ENCODE measurements around the gene NOX5. TPM values are rescaled to one million over a fixed set of nuclear protein-coding genes. Genes with fewer than 3 reads are reported as not detected.

The NOX5 gene
- total and polyA plus RNA-seq, 2 of the 13 experiments (the other 11 are each of a cell fraction or from before 2014, with no cell fraction given) = not detected

DNA sequence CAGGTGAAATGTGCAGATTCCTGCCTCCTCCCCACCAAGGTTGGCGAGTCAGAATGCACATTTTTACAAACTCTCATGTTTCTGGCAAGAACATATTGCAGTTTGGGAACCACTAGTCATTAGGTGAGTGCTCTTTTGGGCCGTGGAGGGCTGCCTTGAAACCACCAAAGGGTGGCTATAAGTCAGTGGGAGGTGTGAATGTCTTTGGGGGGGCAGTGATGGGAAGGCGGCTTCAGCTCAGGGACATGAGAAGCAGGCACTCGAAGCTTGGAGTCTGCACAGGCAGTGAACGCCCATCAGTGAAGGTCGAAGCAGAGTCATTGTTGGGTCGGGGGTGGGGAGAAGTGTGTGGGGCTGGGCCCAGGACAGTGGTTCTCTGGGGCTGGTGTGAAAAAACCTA, 1.1 kb downstream of the NOX5 start (continued):
- TF ChIP-seq, protein P1, sequence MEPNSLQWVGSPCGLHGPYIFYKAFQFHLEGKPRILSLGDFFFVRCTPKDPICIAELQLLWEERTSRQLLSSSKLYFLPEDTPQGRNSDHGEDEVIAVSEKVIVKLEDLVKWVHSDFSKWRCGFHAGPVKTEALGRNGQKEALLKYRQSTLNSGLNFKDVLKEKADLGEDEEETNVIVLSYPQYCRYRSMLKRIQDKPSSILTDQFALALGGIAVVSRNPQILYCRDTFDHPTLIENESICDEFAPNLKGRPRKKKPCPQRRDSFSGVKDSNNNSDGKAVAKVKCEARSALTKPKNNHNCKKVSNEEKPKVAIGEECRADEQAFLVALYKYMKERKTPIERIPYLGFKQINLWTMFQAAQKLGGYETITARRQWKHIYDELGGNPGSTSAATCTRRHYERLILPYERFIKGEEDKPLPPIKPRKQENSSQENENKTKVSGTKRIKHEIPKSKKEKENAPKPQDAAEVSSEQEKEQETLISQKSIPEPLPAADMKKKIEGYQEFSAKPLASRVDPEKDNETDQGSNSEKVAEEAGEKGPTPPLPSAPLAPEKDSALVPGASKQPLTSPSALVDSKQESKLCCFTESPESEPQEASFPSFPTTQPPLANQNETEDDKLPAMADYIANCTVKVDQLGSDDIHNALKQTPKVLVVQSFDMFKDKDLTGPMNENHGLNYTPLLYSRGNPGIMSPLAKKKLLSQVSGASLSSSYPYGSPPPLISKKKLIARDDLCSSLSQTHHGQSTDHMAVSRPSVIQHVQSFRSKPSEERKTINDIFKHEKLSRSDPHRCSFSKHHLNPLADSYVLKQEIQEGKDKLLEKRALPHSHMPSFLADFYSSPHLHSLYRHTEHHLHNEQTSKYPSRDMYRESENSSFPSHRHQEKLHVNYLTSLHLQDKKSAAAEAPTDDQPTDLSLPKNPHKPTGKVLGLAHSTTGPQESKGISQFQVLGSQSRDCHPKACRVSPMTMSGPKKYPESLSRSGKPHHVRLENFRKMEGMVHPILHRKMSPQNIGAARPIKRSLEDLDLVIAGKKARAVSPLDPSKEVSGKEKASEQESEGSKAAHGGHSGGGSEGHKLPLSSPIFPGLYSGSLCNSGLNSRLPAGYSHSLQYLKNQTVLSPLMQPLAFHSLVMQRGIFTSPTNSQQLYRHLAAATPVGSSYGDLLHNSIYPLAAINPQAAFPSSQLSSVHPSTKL (CRISPR knock-in tag; IDR thresholded peaks at IDR 0.05) = no peak
- no peak for TF ChIP-seq MYNN (CRISPR knock-in tag; IDR thresholded peaks at IDR 0.05; ENCODE audit: low read depth)
- TF ChIP-seq, protein P2, sequence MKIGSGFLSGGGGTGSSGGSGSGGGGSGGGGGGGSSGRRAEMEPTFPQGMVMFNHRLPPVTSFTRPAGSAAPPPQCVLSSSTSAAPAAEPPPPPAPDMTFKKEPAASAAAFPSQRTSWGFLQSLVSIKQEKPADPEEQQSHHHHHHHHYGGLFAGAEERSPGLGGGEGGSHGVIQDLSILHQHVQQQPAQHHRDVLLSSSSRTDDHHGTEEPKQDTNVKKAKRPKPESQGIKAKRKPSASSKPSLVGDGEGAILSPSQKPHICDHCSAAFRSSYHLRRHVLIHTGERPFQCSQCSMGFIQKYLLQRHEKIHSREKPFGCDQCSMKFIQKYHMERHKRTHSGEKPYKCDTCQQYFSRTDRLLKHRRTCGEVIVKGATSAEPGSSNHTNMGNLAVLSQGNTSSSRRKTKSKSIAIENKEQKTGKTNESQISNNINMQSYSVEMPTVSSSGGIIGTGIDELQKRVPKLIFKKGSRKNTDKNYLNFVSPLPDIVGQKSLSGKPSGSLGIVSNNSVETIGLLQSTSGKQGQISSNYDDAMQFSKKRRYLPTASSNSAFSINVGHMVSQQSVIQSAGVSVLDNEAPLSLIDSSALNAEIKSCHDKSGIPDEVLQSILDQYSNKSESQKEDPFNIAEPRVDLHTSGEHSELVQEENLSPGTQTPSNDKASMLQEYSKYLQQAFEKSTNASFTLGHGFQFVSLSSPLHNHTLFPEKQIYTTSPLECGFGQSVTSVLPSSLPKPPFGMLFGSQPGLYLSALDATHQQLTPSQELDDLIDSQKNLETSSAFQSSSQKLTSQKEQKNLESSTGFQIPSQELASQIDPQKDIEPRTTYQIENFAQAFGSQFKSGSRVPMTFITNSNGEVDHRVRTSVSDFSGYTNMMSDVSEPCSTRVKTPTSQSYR (CRISPR knock-in tag; IDR thresholded peaks at IDR 0.05; ENCODE audit: borderline replicate concordance) = no peak
- TF ChIP-seq PCBP1 (IDR thresholded peaks at IDR 0.05; ENCODE audit: borderline replicate concordance, low read depth, low read length) = no peak
- TF ChIP-seq, protein P3, sequence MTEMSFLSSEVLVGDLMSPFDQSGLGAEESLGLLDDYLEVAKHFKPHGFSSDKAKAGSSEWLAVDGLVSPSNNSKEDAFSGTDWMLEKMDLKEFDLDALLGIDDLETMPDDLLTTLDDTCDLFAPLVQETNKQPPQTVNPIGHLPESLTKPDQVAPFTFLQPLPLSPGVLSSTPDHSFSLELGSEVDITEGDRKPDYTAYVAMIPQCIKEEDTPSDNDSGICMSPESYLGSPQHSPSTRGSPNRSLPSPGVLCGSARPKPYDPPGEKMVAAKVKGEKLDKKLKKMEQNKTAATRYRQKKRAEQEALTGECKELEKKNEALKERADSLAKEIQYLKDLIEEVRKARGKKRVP (CRISPR knock-in tag; IDR thresholded peaks at IDR 0.05) = no peak
- TF ChIP-seq, protein P4, sequence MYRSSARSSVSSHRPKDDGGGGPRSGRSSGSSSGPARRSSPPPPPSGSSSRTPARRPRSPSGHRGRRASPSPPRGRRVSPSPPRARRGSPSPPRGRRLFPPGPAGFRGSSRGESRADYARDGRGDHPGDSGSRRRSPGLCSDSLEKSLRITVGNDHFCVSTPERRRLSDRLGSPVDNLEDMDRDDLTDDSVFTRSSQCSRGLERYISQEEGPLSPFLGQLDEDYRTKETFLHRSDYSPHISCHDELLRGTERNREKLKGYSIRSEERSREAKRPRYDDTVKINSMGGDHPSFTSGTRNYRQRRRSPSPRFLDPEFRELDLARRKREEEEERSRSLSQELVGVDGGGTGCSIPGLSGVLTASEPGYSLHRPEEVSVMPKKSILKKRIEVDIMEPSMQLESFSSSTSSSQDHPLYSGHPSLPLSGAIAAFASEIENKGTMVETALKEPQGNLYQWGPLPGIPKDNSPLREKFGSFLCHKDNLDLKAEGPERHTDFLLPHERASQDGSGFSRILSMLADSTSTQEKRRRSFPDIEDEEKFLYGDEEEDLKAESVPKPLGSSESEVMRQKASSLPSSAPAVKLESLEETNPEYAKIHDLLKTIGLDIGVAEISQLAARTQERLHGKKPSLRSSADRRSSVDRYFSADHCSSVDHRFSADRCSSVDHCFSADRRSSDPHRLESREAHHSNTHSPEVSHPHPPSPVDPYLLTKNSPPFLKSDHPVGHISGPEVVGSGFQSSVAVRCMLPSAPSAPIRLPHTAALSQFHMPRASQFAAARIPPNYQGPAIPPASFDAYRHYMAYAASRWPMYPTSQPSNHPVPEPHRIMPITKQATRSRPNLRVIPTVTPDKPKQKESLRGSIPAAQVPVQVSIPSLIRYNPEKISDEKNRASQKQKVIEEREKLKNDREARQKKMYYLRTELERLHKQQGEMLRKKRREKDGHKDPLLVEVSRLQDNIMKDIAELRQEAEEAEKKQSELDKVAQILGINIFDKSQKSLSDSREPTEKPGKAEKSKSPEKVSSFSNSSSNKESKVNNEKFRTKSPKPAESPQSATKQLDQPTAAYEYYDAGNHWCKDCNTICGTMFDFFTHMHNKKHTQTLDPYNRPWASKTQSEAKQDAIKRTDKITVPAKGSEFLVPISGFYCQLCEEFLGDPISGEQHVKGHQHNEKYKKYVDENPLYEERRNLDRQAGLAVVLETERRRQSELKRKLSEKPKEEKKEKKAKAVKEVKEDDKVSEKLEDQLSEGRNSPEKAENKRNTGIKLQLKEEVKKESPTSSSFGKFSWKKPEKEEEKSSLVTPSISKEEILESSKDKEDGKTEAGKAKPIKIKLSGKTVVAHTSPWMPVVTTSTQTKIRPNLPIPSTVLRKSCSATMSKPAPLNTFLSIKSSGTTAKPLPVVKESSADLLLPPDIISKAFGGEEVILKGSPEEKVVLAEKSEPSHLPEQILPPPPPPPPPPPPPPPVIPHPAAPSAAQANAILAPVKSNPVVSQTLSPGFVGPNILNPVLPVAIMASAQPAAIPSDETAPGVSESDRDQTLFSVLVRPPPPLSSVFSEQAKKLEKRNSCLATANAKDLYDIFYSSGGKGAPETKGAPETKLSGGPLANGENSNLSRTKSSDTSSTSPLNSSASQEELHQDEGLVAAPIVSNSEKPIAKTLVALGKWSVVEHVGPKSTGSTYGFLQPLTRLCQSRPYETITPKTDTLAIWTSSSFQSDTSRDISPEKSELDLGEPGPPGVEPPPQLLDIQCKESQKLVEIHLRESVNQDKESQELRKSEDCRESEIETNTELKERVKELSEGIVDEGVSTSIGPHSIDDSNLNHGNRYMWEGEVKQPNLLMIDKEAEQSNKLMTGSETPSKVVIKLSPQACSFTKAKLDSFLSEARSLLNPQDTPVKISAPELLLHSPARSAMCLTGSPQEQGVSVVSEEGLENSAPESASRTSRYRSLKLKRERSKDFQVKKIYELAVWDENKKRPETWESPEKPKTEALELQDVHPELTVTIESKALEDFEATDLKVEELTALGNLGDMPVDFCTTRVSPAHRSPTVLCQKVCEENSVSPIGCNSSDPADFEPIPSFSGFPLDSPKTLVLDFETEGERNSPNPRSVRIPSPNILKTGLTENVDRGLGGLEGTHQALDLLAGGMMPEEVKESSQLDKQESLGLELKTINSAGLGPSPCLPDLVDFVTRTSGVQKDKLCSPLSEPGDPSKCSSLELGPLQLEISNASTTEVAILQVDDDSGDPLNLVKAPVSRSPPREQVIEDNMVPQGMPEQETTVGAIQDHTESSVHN (CRISPR knock-in tag; IDR thresholded peaks at IDR 0.05) = no peak
- TF ChIP-seq GABPA (IDR thresholded peaks at IDR 0.05; ENCODE audit: low read depth, low read length) = no peak
- TF ChIP-seq GABPA (CRISPR knock-in tag; IDR thresholded peaks at IDR 0.05; ENCODE audit: low read depth) = no peak
